Measurements from ENCODE around the gene TFB1M. TPM values are rescaled to one million over a fixed set of nuclear protein-coding genes. Genes with fewer than 3 reads are reported as not detected.
"Not testable (repeated sequence)": the region's sequence is repeated elsewhere in the genome, so short reads cannot be mapped to it uniquely, and the experiment has no call there.

TFB1M gene
- total RNA-seq, 1 donor from 2014 or later: 19.1 TPM

GRCh38 chr6:155232848-155233247 lies 81.4 kb downstream of the TFB1M start:
- Mint-ChIP-seq H3K27me3 (ENCODE audit: unreplicated experiment) (no peaks in the 10 kb centered on the region), H3K4me3 (ENCODE audit: unreplicated experiment) (no peak overlapping the region), H3K36me3 (ENCODE audit: unreplicated experiment) (peaks cover 2% of the 10 kb centered on the region), H3K4me1 (ENCODE audit: unreplicated experiment) (peaks cover 7% of the 10 kb centered on the region), H3K27ac (ENCODE audit: unreplicated experiment) (no peak overlapping the region), H3K9me3 (ENCODE audit: unreplicated experiment) (no peaks in the 10 kb centered on the region)
- TF ChIP-seq CTCF (IDR thresholded peaks at IDR 0.05): no peak
- no peak for DNase-seq (ENCODE audit: extremely low spot score, unreplicated experiment)

DNA sequence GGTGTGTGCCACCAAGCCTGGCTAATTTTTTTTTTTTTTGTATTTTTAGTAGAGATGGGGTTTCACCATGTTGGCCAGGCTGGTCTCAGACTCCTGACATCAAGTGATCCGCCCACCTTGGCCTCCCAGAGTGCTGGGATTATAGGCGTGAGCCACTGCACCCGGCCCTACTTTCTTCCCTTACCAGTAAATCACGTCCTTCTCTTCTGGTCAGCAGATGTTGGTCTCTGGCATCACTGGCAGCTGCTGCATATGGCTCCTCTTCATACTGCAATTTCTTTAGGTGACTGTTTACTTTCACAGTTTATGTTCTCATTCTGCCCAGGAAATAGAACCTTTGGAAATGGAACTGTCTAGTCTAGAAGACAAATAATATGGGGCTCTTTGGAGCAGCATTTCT lies 83.3 kb downstream of the TFB1M start:
- not testable (repeated sequence) for H3K27ac Mint-ChIP-seq (ENCODE audit: unreplicated experiment); H3K4me3 Mint-ChIP-seq (ENCODE audit: unreplicated experiment); H3K9me3 Mint-ChIP-seq (ENCODE audit: unreplicated experiment); H3K4me1 Mint-ChIP-seq (ENCODE audit: unreplicated experiment); DNase-seq (ENCODE audit: extremely low spot score, unreplicated experiment); H3K36me3 Mint-ChIP-seq (ENCODE audit: unreplicated experiment); H3K27me3 Mint-ChIP-seq (ENCODE audit: unreplicated experiment)

DNA sequence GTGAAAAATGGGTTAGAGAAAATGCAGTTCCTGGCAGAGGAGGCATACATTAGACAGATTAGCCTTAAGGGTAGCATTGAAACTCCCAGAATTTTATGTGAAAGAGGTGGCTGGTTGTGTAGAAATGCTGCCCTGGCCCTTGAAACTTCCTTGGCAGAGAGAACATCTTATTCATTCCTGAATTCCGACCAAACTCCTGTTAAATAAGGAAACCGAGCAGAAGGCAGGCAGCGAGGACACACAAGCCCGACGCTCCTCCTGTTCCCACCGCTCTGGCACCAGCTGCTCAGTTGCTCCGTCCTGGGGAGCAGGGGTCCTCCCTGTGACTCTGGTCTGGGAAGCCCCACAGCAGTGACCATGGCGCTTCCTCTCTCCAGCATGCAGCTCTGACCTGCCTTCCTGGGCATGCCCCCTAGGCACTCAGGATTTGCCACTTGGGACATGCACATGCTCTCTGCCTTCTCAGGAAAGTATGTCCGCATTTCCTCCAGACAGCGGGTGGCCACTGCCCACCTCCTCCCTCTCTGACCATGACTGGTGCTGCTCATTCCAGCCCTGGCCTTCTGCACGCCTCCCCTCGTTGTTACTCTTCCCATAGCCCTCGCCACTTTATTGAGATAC lies 85.6 kb downstream of the TFB1M start:
- Mint-ChIP-seq H3K36me3 (ENCODE audit: unreplicated experiment) (peaks cover 2% of the 10 kb centered on the region), H3K9me3 (ENCODE audit: unreplicated experiment) (no peaks in the 10 kb centered on the region), H3K27ac (ENCODE audit: unreplicated experiment) (no peak overlapping the region), H3K27me3 (ENCODE audit: unreplicated experiment) (no peaks in the 10 kb centered on the region), H3K4me3 (ENCODE audit: unreplicated experiment) (no peak overlapping the region), H3K4me1 (ENCODE audit: unreplicated experiment) (peaks cover 15% of the 10 kb centered on the region)
- DNase-seq (ENCODE audit: extremely low spot score, unreplicated experiment): no peak
- no peak for TF ChIP-seq CTCF (IDR thresholded peaks at IDR 0.05)

- no peak overlapping the region for H3K27ac Mint-ChIP-seq (ENCODE audit: unreplicated experiment)
- no peaks in the 10 kb centered on the region for H3K9me3 Mint-ChIP-seq (ENCODE audit: unreplicated experiment)
- peaks cover 2% of the 10 kb centered on the region for H3K36me3 Mint-ChIP-seq (ENCODE audit: unreplicated experiment)
- peaks cover 17% of the 10 kb centered on the region for H3K4me1 Mint-ChIP-seq (ENCODE audit: unreplicated experiment)
- no peak for TF ChIP-seq CTCF (IDR thresholded peaks at IDR 0.05)
- H3K27me3 Mint-ChIP-seq (ENCODE audit: unreplicated experiment): no peaks in the 10 kb centered on the region
- DNase-seq (ENCODE audit: extremely low spot score, unreplicated experiment): no peak
- no peak overlapping the region for H3K4me3 Mint-ChIP-seq (ENCODE audit: unreplicated experiment)
Observed at GRCh38 chr6:155227046-155227445, 87.2 kb downstream of the TFB1M start.

- no peak for DNase-seq (ENCODE audit: extremely low spot score, unreplicated experiment)
- no peak overlapping the region for H3K4me3 Mint-ChIP-seq (ENCODE audit: unreplicated experiment)
- H3K36me3 Mint-ChIP-seq (ENCODE audit: unreplicated experiment): no peaks in the 10 kb centered on the region
- H3K9me3 Mint-ChIP-seq (ENCODE audit: unreplicated experiment): no peaks in the 10 kb centered on the region
- peaks cover 19% of the 10 kb centered on the region for H3K4me1 Mint-ChIP-seq (ENCODE audit: unreplicated experiment)
- no peak for TF ChIP-seq CTCF (IDR thresholded peaks at IDR 0.05)
- H3K27ac Mint-ChIP-seq (ENCODE audit: unreplicated experiment): no peak overlapping the region
- no peaks in the 10 kb centered on the region for H3K27me3 Mint-ChIP-seq (ENCODE audit: unreplicated experiment)
Observed at GRCh38 chr6:155224618-155225017, 89.7 kb downstream of the TFB1M start.
